HEK293T (cell line): ENCODE measurements around the gene ARHGEF16.

Experiments
- CTBP1 ChIP-seq: fragments of 450-650 bp; IDR thresholded peaks from 2 replicates; pipeline ENCODE4 v1.6.1; 2016; ENCODE audit warnings: borderline replicate concordance
- FOXK2 ChIP-seq: fragments of 450-650 bp; IDR thresholded peaks from 2 replicates; pipeline ENCODE4 v1.6.1; 2016; ENCODE audit warnings: mild to moderate bottlenecking

DNA sequence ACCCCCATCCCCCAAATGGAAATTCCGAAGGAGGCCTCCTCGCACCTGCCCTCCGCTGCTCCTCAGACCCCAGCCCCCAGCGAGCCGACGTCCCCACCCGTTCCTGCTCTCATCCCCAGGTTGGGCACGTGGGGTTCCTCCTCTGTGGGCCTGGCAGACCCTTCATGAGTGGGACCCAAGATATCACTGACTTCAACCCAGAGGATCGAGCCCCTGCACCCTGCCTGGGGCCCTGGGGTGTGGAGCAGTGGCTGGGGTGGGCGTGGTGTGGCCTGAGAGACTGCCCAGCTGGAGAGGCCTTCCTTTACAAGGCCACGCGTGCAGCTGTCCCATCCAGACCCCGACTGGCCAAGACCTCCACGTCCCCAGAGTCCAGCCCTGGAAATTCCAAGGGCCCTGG, 17.6 kb upstream of the ARHGEF16 start:
- no peak for TF ChIP-seq CTBP1
- no peak for TF ChIP-seq FOXK2
